Breast epithelium (tissue), 4 donors: ENCODE data around the gene SYNE4. TPM values are rescaled to one million over a fixed set of nuclear protein-coding genes. Genes with fewer than 3 reads are reported as not detected.

Experiments
- DNase-seq, 2 donors: peaks; one replicate each; pipeline ENCODE4 v3.0.0-alpha.2; 2019; ENCODE audit warnings: low spot score in 2 of 2
- H3K27ac ChIP-seq, 2 donors: fragments of 200-600 bp; sonication (generic) in 1 of 2; one replicate each; pipeline ENCODE4 v1.5.1; 2016 to 2019; ENCODE audit warnings: mild to moderate bottlenecking in 1 of 2
- H3K27me3 ChIP-seq, 2 donors: fragments of 200-600 bp; sonication (generic) in 1 of 2; one replicate each; pipeline versions ENCODE4 v1.5.1 to v1.6.0; 2017 to 2019; ENCODE audit warnings: control low read depth in 1 of 2, mild to moderate bottlenecking in 1 of 2
- H3K36me3 ChIP-seq: fragments of 200-600 bp; one replicate; pipeline ENCODE4 v1.5.1; 2019
- H3K4me1 ChIP-seq, 2 donors: fragments of 200-600 bp; sonication (generic); one replicate each; pipeline ENCODE4 v1.5.1; 2016 to 2019; ENCODE audit warnings: control low read depth in 1 of 2
- H3K4me3 ChIP-seq, 3 donors: fragments of 200-600 bp; sonication (generic); 1 replicate in 2 of 3; 2 replicates in 1 of 3; pipeline ENCODE4 v1.5.1; 2016 to 2019; ENCODE audit warnings: mild to moderate bottlenecking in 3 of 3, moderate library complexity in 2 of 3
- H3K9me3 ChIP-seq, 2 donors: fragments of 200-600 bp; sonication (generic) in 1 of 2; one replicate each; pipeline ENCODE4 v1.5.1; 2016 to 2019; ENCODE audit warnings: control low read depth in 1 of 2
- POLR2A ChIP-seq: fragments of 450-650 bp; IDR thresholded peaks from one replicate; pipeline ENCODE4 v1.6.1; 2016; ENCODE audit warnings: antibody characterized with exemption, mild to moderate bottlenecking, moderate library complexity
- POLR2AphosphoS5 ChIP-seq, 3 donors: sonication (generic); formaldehyde crosslinking; IDR thresholded peaks; one replicate each; pipeline ENCODE4 v1.6.1; 2017; ENCODE audit warnings: antibody characterized with exemption in 3 of 3
- intact Hi-C: fragments of 100-400 bp; cut with DNase I; formaldehyde crosslinking; loops from one replicate; pipeline ENCODE4 v1.15.1; 2023; ENCODE audit warnings: low total_unique reads
- total RNA-seq, 3 donors: library from RNA; depleted of rRNA; stranded (reverse); fragments of >200 nt; gene quantifications; one replicate each; pipeline ENCODE4 v1.1.0, GENCODE V29; 2016
- TF ChIP-seq, protein P1 (sequence below), 3 donors: fragments of 450-650 bp; IDR thresholded peaks; one replicate each; pipeline ENCODE4 v1.5.1; 2016 to 2017; ENCODE audit warnings: antibody characterized with exemption in 3 of 3, mild to moderate bottlenecking in 3 of 3, moderate library complexity in 3 of 3

Gene SYNE4
- total RNA-seq, 3 donors from 2014 or later = 0.16 to 15.5 (median 9.5) TPM

DNA sequence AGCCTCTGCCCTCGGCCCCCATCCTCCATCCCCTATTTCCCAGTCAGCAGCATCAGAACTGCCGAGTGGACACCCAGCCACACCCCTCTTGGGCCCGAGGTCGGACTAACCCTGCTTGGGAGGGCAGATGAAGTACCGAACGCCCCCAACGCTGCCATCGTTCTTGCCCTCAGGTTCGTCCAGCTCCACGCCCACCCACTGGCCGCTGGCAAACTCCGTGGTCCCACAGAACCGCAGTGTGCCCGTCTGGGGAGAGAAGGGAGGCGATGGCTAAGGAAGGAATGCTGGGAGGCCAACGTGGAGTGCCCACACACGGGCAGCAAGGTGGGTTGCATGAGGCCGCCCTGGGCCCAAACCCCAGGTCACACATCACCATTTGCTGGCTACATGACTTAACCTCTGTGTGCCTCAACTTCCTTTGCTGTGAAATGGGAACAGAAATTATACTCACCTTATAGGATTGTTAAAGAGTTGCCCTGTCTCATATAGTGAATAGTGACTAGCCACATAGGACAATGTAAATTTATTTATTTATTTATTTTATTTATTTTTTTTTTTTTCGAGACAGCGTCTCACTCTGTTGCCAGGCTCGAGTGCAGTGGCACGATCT lies 10.6 kb upstream of the SYNE4 start:
- Histone ChIP-seq H3K27me3 (no peaks in the 10 kb centered on the region), H3K36me3 (no peaks in the 10 kb centered on the region), H3K27ac (no peak overlapping the region), H3K9me3 (no peaks in the 10 kb centered on the region), H3K4me1 (peaks cover 0 to 5% of the 10 kb centered on the region in 2 donors), H3K4me3 (no peak overlapping the region)
- DNase-seq = no peak
- intact Hi-C loops = no loop called here
- TF ChIP-seq POLR2AphosphoS5 (IDR thresholded peaks at IDR 0.05) (no peak), POLR2A (no peak)
- TF ChIP-seq, protein P1, sequence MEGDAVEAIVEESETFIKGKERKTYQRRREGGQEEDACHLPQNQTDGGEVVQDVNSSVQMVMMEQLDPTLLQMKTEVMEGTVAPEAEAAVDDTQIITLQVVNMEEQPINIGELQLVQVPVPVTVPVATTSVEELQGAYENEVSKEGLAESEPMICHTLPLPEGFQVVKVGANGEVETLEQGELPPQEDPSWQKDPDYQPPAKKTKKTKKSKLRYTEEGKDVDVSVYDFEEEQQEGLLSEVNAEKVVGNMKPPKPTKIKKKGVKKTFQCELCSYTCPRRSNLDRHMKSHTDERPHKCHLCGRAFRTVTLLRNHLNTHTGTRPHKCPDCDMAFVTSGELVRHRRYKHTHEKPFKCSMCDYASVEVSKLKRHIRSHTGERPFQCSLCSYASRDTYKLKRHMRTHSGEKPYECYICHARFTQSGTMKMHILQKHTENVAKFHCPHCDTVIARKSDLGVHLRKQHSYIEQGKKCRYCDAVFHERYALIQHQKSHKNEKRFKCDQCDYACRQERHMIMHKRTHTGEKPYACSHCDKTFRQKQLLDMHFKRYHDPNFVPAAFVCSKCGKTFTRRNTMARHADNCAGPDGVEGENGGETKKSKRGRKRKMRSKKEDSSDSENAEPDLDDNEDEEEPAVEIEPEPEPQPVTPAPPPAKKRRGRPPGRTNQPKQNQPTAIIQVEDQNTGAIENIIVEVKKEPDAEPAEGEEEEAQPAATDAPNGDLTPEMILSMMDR (IDR thresholded peaks at IDR 0.05) = no peak

DNA sequence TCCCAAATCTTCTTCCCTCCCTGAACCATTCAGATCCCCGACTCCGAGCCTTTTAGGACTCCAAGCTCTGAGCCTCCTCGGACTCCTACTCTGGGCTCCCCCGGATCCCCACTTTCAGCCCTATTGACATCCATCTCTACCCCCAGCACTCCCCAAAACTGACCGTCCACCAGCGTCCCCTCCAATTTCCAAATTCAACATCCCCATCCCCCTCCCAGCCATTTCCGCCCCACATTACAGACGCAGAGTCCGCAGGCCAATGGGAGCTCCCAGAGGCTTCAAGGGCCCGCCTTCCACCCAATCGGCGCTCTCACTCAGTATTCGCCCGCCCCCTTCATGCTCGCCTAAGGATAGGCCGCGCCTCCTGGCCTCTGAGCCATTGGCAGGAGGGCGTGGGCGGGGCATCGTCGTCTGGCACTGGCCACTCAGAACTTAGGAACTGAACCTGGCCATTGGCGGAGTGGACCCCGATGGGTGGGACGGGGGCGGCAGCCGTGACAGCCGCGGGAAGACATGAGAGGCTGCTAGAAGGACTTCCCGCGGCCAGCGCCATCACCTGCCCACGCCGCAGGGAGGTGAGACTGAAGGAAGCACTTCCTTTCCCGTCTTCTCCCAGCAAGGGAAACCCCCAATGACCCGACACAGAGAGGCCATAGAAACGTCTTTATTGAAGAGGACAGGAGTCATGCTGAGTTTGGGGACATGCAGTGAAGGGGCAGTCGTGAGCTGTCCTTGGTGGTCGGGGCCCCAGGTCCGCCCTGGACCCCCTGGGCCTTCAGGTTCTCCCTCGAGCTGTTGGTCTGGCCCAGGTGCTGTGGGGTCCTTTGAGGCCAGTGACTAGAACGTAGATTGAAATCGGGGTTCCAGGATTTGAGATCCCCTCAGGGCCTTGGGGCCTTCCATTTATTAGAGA lies 5.7 kb upstream of the SYNE4 start, which contains the start of gene ALKBH6:
ALKBH6 (minus strand) TSS at position 202 of the 913 bp plus-strand sequence. CDS start 816 bp downstream, outside the sequence.
- DNase-seq = peak; percentile 100
- H3K36me3 ChIP-seq = no peaks in the 10 kb centered on the region
- H3K4me1 ChIP-seq = peaks cover 0 to 11% of the 10 kb centered on the region in 2 donors
- H3K4me3 ChIP-seq = peak within 1 kb of the TSS; percentile 60 to 85 (median 70)
- intact Hi-C loops = no loop called here
- peak in 1 of 3 donors; percentile 28 for TF ChIP-seq POLR2AphosphoS5 (IDR thresholded peaks at IDR 0.05)
- no peak for TF ChIP-seq POLR2A
- TF ChIP-seq, protein P1 (IDR thresholded peaks at IDR 0.05) = no peak
- no peaks in the 10 kb centered on the region for H3K9me3 ChIP-seq
- peak within 1 kb of the TSS; percentile 86 to 92 for H3K27ac ChIP-seq
- H3K27me3 ChIP-seq = no peaks in the 10 kb centered on the region

DNA sequence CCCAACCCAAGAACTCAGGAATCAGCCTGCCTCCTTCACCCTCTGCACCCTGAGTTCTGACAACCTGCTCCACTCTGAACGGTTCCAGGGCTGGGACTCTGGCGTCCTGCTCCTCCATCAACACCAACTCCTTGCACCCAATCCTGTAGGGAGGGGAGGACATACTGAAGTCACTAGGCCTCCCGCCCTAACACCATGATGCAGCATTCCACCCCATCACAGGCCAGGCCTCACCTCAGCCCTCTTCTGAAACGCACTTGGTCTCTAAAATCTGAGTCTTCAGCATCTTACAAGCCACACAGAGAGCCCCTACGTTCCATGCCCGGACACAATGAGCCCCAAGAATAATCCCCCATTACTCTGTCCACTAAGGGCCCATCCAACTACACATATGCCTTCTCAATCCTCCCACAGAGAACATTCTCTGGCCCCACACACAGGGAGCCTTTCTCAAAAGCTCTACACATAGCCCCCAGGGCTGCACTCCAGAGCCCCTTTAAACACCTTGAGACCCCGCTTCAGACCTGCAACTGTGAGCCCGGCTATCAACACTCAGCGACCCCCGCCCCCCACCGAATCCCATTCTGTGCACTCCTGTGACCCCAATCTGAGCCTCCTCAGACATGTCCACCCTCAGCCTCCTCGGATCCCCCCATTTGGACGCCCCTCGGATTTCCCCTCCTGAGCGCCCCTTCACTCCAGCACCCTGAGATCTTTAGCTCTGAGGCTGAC lies 4.8 kb upstream of the SYNE4 start:
- H3K4me3 ChIP-seq = peak overlapping the region; percentile 60 to 85 (median 70)
- H3K4me1 ChIP-seq = peaks cover 0 to 11% of the 10 kb centered on the region in 2 donors
- TF ChIP-seq, protein P1 (IDR thresholded peaks at IDR 0.05) = no peak
- no peak for TF ChIP-seq POLR2AphosphoS5 (IDR thresholded peaks at IDR 0.05)
- no peak for TF ChIP-seq POLR2A
- H3K9me3 ChIP-seq = no peaks in the 10 kb centered on the region
- no peaks in the 10 kb centered on the region for H3K36me3 ChIP-seq
- H3K27ac ChIP-seq = peak overlapping the region; percentile 86 to 92
- intact Hi-C loops = no loop called here
- no peaks in the 10 kb centered on the region for H3K27me3 ChIP-seq
- DNase-seq = no peak

DNA sequence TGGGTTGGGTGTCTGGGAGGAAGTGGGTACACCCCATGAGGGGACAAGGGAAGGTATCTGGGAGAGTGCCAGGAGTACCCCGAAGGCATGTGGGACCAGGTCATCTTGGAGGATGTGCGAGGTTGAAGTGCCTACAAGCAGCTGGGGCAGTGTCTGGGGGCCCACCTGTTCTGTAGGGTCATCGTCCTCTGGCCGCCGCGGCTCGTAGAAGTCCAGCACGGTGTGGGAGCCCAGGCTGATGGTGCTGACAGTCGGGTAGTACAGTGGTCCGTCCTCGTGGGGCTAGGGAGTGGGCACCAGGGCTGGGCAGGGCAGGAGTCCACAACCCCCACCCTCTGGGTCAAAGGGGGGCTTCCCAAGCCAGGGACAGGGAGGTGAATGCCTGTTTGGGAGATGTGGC lies 1.8 kb upstream of the SYNE4 start:
- H3K9me3 ChIP-seq = no peaks in the 10 kb centered on the region
- intact Hi-C loops = no loop called here
- TF ChIP-seq POLR2AphosphoS5 (IDR thresholded peaks at IDR 0.05) (no peak), POLR2A (no peak)
- TF ChIP-seq, protein P1 (IDR thresholded peaks at IDR 0.05) = no peak
- DNase-seq = no peak
- H3K27ac ChIP-seq = peak overlapping the region in 1 of 2 donors; percentile 92
- no peak overlapping the region for H3K4me3 ChIP-seq
- H3K27me3 ChIP-seq = no peaks in the 10 kb centered on the region
- H3K4me1 ChIP-seq = peaks cover 0 to 11% of the 10 kb centered on the region in 2 donors
- no peaks in the 10 kb centered on the region for H3K36me3 ChIP-seq
